Peyer's patch (tissue), 4 donors: ENCODE data around the gene PHEX.

ENCODE experiments used
- POLR2A ChIP-seq, 2 donors: fragments of 450-650 bp; IDR thresholded peaks; one replicate each; pipeline ENCODE4 v1.5.1; 2017; ENCODE audit warnings: antibody characterized with exemption in 2 of 2, mild to moderate bottlenecking in 2 of 2, moderate library complexity in 2 of 2
- TF ChIP-seq, protein P1 (sequence below), 6 experiments: fragments of 450-650 bp in 4 of 6; fragments of 200-600 bp in 2 of 6; sonication (generic) in 1 of 6; IDR thresholded peaks; one replicate each; pipeline ENCODE4 v1.5.1; 2017 to 2019; ENCODE audit warnings: antibody characterized with exemption in 6 of 6, mild to moderate bottlenecking in 3 of 6, moderate library complexity in 1 of 6

DNA sequence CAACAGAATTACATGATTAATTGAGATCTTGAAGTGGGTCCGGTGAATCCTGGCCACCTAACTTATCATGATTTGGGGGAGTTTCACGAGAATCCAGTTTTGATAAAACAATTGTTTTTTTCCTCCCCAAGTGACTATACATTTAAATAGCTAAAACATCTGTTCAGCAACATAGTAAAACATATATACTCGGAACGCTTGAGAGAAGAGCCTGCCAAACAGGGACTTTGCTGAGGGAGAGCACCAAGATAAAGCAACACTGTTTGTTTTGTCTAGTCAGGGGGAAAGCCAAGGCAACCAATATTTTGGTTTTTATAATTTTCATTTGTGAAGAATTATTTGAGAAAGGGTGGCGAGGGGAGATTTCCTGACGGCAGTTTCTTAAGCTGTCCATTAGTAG, 381 bp downstream of the PHEX start:
- no peak for TF ChIP-seq POLR2A (IDR thresholded peaks at IDR 0.05)
- TF ChIP-seq, protein P1, sequence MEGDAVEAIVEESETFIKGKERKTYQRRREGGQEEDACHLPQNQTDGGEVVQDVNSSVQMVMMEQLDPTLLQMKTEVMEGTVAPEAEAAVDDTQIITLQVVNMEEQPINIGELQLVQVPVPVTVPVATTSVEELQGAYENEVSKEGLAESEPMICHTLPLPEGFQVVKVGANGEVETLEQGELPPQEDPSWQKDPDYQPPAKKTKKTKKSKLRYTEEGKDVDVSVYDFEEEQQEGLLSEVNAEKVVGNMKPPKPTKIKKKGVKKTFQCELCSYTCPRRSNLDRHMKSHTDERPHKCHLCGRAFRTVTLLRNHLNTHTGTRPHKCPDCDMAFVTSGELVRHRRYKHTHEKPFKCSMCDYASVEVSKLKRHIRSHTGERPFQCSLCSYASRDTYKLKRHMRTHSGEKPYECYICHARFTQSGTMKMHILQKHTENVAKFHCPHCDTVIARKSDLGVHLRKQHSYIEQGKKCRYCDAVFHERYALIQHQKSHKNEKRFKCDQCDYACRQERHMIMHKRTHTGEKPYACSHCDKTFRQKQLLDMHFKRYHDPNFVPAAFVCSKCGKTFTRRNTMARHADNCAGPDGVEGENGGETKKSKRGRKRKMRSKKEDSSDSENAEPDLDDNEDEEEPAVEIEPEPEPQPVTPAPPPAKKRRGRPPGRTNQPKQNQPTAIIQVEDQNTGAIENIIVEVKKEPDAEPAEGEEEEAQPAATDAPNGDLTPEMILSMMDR (IDR thresholded peaks at IDR 0.05): no peak
